DND-41 (cell line): ENCODE results near the gene MRPL4.

ENCODE experiments used
- EZH2 ChIP-seq: IDR thresholded peaks from 3 replicates; pipeline ENCODE4 v1.6.1; 2012; ENCODE audit warnings: borderline replicate concordance, low read depth, mild to moderate bottlenecking, moderate library complexity, low read length, inconsistent platforms; ENCODE audit not compliant: severe bottlenecking
- TF ChIP-seq, protein P1 (sequence below): IDR thresholded peaks from 2 replicates; pipeline ENCODE4 v1.5.1; 2012; ENCODE audit warnings: borderline replicate concordance, low read length, moderate library complexity, mild to moderate bottlenecking; ENCODE audit not compliant: poor library complexity, severe bottlenecking; ENCODE audit errors: extremely low read depth

DNA sequence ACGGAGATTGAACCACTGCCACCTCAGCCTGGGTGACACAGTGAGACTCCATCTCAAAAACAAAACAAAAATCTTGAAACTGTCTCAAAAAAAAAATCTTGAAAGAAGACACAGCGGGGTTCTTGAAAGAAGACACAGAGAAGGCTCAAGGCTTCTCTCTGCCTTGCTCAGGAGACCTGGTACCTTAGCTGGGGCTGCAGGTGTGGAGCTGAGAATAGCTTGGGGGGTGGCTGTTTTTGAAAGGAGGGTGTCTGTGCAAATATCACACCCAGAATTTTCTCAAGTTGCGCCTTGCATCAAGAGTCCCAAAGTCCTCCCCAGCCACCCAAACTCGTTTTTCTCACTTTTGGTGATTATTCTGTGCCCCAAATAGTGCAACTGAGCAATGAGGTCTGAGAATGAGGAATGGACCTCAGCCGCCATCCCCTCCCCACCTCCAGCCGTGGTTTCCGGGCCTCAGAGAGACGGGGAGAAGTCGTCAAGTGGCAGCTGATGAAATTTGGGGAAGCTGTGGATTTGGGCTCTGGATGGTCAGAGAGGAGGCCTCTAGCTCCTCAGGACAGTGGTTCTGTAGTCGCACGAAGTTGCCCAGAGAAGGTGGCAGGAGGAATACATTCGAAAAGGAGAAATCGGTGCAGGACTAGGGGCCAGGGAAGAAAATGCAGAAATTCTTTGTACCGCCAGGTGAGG is 29.7 kb upstream of the MRPL4 start:
- TF ChIP-seq, protein P1, sequence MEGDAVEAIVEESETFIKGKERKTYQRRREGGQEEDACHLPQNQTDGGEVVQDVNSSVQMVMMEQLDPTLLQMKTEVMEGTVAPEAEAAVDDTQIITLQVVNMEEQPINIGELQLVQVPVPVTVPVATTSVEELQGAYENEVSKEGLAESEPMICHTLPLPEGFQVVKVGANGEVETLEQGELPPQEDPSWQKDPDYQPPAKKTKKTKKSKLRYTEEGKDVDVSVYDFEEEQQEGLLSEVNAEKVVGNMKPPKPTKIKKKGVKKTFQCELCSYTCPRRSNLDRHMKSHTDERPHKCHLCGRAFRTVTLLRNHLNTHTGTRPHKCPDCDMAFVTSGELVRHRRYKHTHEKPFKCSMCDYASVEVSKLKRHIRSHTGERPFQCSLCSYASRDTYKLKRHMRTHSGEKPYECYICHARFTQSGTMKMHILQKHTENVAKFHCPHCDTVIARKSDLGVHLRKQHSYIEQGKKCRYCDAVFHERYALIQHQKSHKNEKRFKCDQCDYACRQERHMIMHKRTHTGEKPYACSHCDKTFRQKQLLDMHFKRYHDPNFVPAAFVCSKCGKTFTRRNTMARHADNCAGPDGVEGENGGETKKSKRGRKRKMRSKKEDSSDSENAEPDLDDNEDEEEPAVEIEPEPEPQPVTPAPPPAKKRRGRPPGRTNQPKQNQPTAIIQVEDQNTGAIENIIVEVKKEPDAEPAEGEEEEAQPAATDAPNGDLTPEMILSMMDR, result no peak
- no peak for TF ChIP-seq EZH2
